PC-3 (cell line): ENCODE measurements around the gene EME2. TPM values are rescaled to one million over a fixed set of nuclear protein-coding genes. Genes with fewer than 3 reads are reported as not detected.

Experiments
- ATAC-seq: fragments of 200-7000 bp; cut with Tn5 transposase; 2 replicates; pipeline ENCODE4 v1.9.1; 2020; ENCODE audit warnings: mild to moderate bottlenecking, moderate library complexity
- BruUV-seq: library from RNA; stranded (reverse); fragments of 400-500 nt; replicated peaks from 2 replicates; lab custom pipeline; 2021; lab: Mats Ljungman, UMichigan
- CTCF ChIA-PET: fragments of 300-600 bp; sonication (Branson Sonifier 250); formaldehyde crosslinking; loops from one replicate; lab custom pipeline; 2022; ENCODE audit warnings: antibody characterized with exemption; lab: Charles Lee
- POLR2A ChIA-PET: fragments of 300-600 bp; sonication (Branson Sonifier 250); formaldehyde crosslinking; loops from one replicate; lab custom pipeline; 2022; ENCODE audit warnings: antibody characterized with exemption; ENCODE audit not compliant: unreplicated experiment; lab: Charles Lee
- DNase-seq: peaks from one replicate; pipeline ENCODE4 v3.0.0-alpha.2; 2015
- H2AFZ ChIP-seq: fragments of 300-600 bp; sonication (generic); 2 replicates; pipeline ENCODE4 v1.6.0; 2016; ENCODE audit warnings: antibody characterized with exemption, low read length
- H3F3A ChIP-seq: fragments of 300-600 bp; sonication (generic); one replicate; pipeline ENCODE4 v1.6.0; 2017; ENCODE audit warnings: antibody characterized with exemption, low read length, control low read depth, mild to moderate bottlenecking; ENCODE audit not compliant: unreplicated experiment
- H3K27ac ChIP-seq: fragments of 300-600 bp; sonication (generic); 2 replicates; pipeline ENCODE4 v1.5.1; 2016; ENCODE audit warnings: mild to moderate bottlenecking, low read length
- H3K27me3 ChIP-seq: fragments of 300-600 bp; sonication (generic); 2 replicates; pipeline ENCODE4 v1.6.1; 2016; ENCODE audit warnings: low read length, mixed read lengths
- H3K36me3 ChIP-seq: fragments of 300-600 bp; sonication (generic); 2 replicates; pipeline ENCODE4 v1.6.1; 2016; ENCODE audit warnings: low read depth, mixed run types, low read length, mixed read lengths
- H3K4me1 ChIP-seq: fragments of 300-600 bp; sonication (generic); 2 replicates; pipeline ENCODE4 v1.5.1; 2016; ENCODE audit warnings: low read length; ENCODE audit not compliant: insufficient read depth
- H3K4me2 ChIP-seq: fragments of 300-600 bp; sonication (generic); 2 replicates; pipeline ENCODE4 v1.6.0; 2016; ENCODE audit warnings: low read length
- H3K4me3 ChIP-seq: fragments of 300-600 bp; sonication (generic); 2 replicates; pipeline ENCODE4 v1.5.1; 2016; ENCODE audit warnings: mild to moderate bottlenecking, low read length, mixed read lengths
- H3K79me2 ChIP-seq: fragments of 300-600 bp; sonication (generic); 2 replicates; pipeline ENCODE4 v1.6.1; 2017; ENCODE audit warnings: low read length, mixed read lengths
- H3K9ac ChIP-seq: fragments of 300-600 bp; sonication (generic); 2 replicates; pipeline ENCODE4 v1.6.0; 2016; ENCODE audit warnings: mild to moderate bottlenecking, low read length
- H3K9me2 ChIP-seq: fragments of 300-600 bp; sonication (generic); replicated peaks from 2 replicates; pipeline ENCODE4 v1.6.1; 2016; ENCODE audit warnings: mixed run types, low read length, mixed read lengths
- H3K9me3 ChIP-seq: fragments of 300-600 bp; sonication (generic); 2 replicates; pipeline ENCODE4 v1.6.1; 2016; ENCODE audit warnings: low read length, mixed read lengths
- H4K20me1 ChIP-seq: fragments of 300-600 bp; sonication (generic); 2 replicates; pipeline ENCODE4 v1.6.1; 2016; ENCODE audit warnings: low read length, mixed read lengths
- CTCF ChIP-seq: fragments of 300-600 bp; sonication (generic); conservative IDR thresholded peaks from 2 replicates; pipeline ENCODE4 v1.5.1; 2017; ENCODE audit warnings: antibody characterized with exemption, low read depth, mild to moderate bottlenecking, low read length
- EZH2 ChIP-seq: fragments of 300-600 bp; sonication (generic); IDR thresholded peaks from one replicate; pipeline ENCODE4 v1.6.1; 2017; ENCODE audit warnings: antibody characterized with exemption, mild to moderate bottlenecking, low read length; ENCODE audit not compliant: unreplicated experiment
- EZH2phosphoT487 ChIP-seq: fragments of 300-600 bp; sonication (generic); IDR thresholded peaks from 2 replicates; pipeline ENCODE4 v1.6.1; 2018; ENCODE audit warnings: mild to moderate bottlenecking, antibody characterized with exemption, low read length, borderline replicate concordance
- intact Hi-C: fragments of 100-400 bp; cut with micrococcal nuclease; formaldehyde crosslinking; loops from 2 replicates; pipeline ENCODE4 v1.9.0; 2023
- total RNA-seq: library from RNA; depleted of rRNA; stranded (reverse); fragments of >200 nt; gene quantifications from 2 replicates; pipeline ENCODE4 v1.2.3, GENCODE V29; 2014

The EME2 gene
- total RNA-seq, 1 experiment from 2014 or later = 12.5 TPM

GRCh38 chr16:1785846-1786170 is 13.2 kb downstream of the EME2 start:
- ATAC-seq (no peak), DNase-seq (no peak)
- no TSS peak for BruUV-seq
- TF ChIP-seq EZH2phosphoT487 = no peak
- no peak for TF ChIP-seq EZH2
- no peak for TF ChIP-seq CTCF
- ChIA-PET POLR2A (no interaction called here), CTCF (no interaction called here)
- Histone ChIP-seq H3K4me3 (no peak overlapping the region), H2AFZ (no peak overlapping the region), H3K9me3 (no peaks in the 10 kb centered on the region), H3K36me3 (no peaks in the 10 kb centered on the region), H3K27ac (no peak overlapping the region), H3K4me1 (peaks cover 7% of the 10 kb centered on the region; the same call in 1 of the 2 replicates), H3K79me2 (peaks cover 48% of the 10 kb centered on the region), H3K27me3 (no peaks in the 10 kb centered on the region), H4K20me1 (no peaks in the 10 kb centered on the region), H3K9ac (no peak overlapping the region), H3K4me2 (no peak overlapping the region), H3K9me2 (no peaks in the 10 kb centered on the region), H3F3A (no peaks in the 10 kb centered on the region)
- intact Hi-C loops = no loop called here

- Histone ChIP-seq H4K20me1 (no peaks in the 10 kb centered on the region), H3K9me3 (no peaks in the 10 kb centered on the region), H3K4me2 (no peak overlapping the region), H2AFZ (no peak overlapping the region), H3K27ac (no peak overlapping the region), H3K9ac (no peak overlapping the region), H3K9me2 (no peaks in the 10 kb centered on the region), H3K4me3 (no peak overlapping the region), H3K36me3 (no peaks in the 10 kb centered on the region), H3K79me2 (peaks cover 42% of the 10 kb centered on the region), H3K27me3 (no peaks in the 10 kb centered on the region), H3F3A (no peaks in the 10 kb centered on the region), H3K4me1 (peaks cover under 1% of the 10 kb centered on the region; the same call in 1 of the 2 replicates)
- ChIA-PET CTCF (no interaction called here), POLR2A (no interaction called here)
- no peak for DNase-seq
- TF ChIP-seq EZH2 (no peak), EZH2phosphoT487 (no peak), CTCF (no peak)
- intact Hi-C loops = no loop called here
- BruUV-seq = no TSS peak
- ATAC-seq = no peak
Measured at GRCh38 chr16:1786242-1787055, 13.8 kb downstream of the EME2 start.

- ATAC-seq = no peak
- DNase-seq = no peak
- Histone ChIP-seq H4K20me1 (no peaks in the 10 kb centered on the region), H3K36me3 (no peaks in the 10 kb centered on the region), H3K4me2 (no peak overlapping the region), H3K4me3 (no peak overlapping the region), H2AFZ (no peak overlapping the region), H3K27ac (no peak overlapping the region), H3K4me1 (no peaks in the 10 kb centered on the region; the same call in 1 of the 2 replicates), H3K27me3 (no peaks in the 10 kb centered on the region), H3K9me2 (no peaks in the 10 kb centered on the region), H3K79me2 (peaks cover 37% of the 10 kb centered on the region), H3F3A (no peaks in the 10 kb centered on the region), H3K9ac (no peak overlapping the region), H3K9me3 (no peaks in the 10 kb centered on the region)
- intact Hi-C loops = no loop called here
- no TSS peak for BruUV-seq
- TF ChIP-seq EZH2 (no peak), EZH2phosphoT487 (no peak), CTCF (no peak)
- POLR2A ChIA-PET = no interaction called here
- CTCF ChIA-PET = no interaction called here
Measured at GRCh38 chr16:1787056-1787321, 14.4 kb downstream of the EME2 start.
